Endothelial cell of coronary artery (primary cell): ENCODE measurements around the gene OPN4. TPM values are rescaled to one million over a fixed set of nuclear protein-coding genes. Genes with fewer than 3 reads are reported as not detected.

Experiments used
- total RNA-seq: library from RNA; depleted of rRNA; stranded (reverse); fragments of >200 nt; gene quantifications from 2 replicates; pipeline ENCODE4 v1.2.3, GENCODE V29; 2014

OPN4 gene, protein sequence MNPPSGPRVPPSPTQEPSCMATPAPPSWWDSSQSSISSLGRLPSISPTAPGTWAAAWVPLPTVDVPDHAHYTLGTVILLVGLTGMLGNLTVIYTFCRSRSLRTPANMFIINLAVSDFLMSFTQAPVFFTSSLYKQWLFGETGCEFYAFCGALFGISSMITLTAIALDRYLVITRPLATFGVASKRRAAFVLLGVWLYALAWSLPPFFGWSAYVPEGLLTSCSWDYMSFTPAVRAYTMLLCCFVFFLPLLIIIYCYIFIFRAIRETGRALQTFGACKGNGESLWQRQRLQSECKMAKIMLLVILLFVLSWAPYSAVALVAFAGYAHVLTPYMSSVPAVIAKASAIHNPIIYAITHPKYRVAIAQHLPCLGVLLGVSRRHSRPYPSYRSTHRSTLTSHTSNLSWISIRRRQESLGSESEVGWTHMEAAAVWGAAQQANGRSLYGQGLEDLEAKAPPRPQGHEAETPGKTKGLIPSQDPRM
- not detected in 2 replicates for total RNA-seq

GRCh38 chr10:86654411-86655172 lies at the start of gene OPN4:
OPN4 (plus strand) TSS chr10:86654547; CDS start chr10:86654784, 237 bp downstream.

GRCh38 chr10:86668297-86669165 lies 14.2 kb downstream of the OPN4 start, which contains the start of gene LDB3:
LDB3 (plus strand) TSS chr10:86668511; CDS start chr10:86668692, 181 bp downstream.

Other genes with a start within 250 kb of the OPN4 start
- 49.6 and 54.6 TPM in 2 replicates for gene WAPL, start 132.8 kb upstream of the OPN4 start, total RNA-seq
- gene LDB3, start 14.0 kb downstream of the OPN4 start, total RNA-seq: not detected in 2 replicates
- gene BMPR1A, start 102.1 kb downstream of the OPN4 start, total RNA-seq: 6.3 and 10.7 TPM in 2 replicates